HEK293 (cell line): ENCODE measurements around the gene CDC42.
A peak's percentile ranks its signal among the peaks of the same experiment; 100 is the strongest.

Source experiments
- BCL11A ChIP-seq: fragments of 450-650 bp; formaldehyde crosslinking; IDR thresholded peaks from 2 replicates; pipeline ENCODE4 v1.5.1; 2016; ENCODE audit warnings: low read depth, missing biosample characterization, missing genetic modification characterization
- BCL6B ChIP-seq: fragments of 450-650 bp; formaldehyde crosslinking; IDR thresholded peaks from 2 replicates; pipeline ENCODE4 v1.5.1; 2017; ENCODE audit warnings: missing biosample characterization, missing genetic modification characterization
- GLI4 ChIP-seq: fragments of 450-650 bp; formaldehyde crosslinking; IDR thresholded peaks from 2 replicates; pipeline ENCODE4 v1.5.1; 2016; ENCODE audit warnings: missing biosample characterization, missing genetic modification characterization
- KLF10 ChIP-seq: fragments of 450-650 bp; IDR thresholded peaks from 2 replicates; pipeline ENCODE4 v1.5.1; 2018; ENCODE audit warnings: missing biosample characterization, mild to moderate bottlenecking, missing genetic modification characterization
- KLF7 ChIP-seq: fragments of 450-650 bp; formaldehyde crosslinking; IDR thresholded peaks from 2 replicates; pipeline ENCODE4 v1.5.1; 2016; ENCODE audit warnings: missing biosample characterization, missing genetic modification characterization, borderline replicate concordance
- MZF1 ChIP-seq: fragments of 450-650 bp; formaldehyde crosslinking; IDR thresholded peaks from 2 replicates; pipeline ENCODE4 v1.5.1; 2017; ENCODE audit warnings: missing biosample characterization, missing genetic modification characterization, borderline replicate concordance
- SCRT2 ChIP-seq: fragments of 450-650 bp; formaldehyde crosslinking; IDR thresholded peaks from 2 replicates; pipeline ENCODE4 v1.5.1; 2016; ENCODE audit warnings: missing biosample characterization, missing genetic modification characterization
- YY1 ChIP-seq: fragments of 450-650 bp; formaldehyde crosslinking; IDR thresholded peaks from 2 replicates; pipeline ENCODE4 v1.5.1; 2018; ENCODE audit warnings: missing biosample characterization, missing genetic modification characterization
- ZBTB21 ChIP-seq: fragments of 450-650 bp; formaldehyde crosslinking; IDR thresholded peaks from 2 replicates; pipeline ENCODE4 v1.5.1; 2017; ENCODE audit warnings: missing biosample characterization, missing genetic modification characterization
- ZFP37 ChIP-seq: fragments of 450-650 bp; formaldehyde crosslinking; IDR thresholded peaks from 2 replicates; pipeline ENCODE4 v1.5.1; 2016; ENCODE audit warnings: missing biosample characterization, missing genetic modification characterization
- ZNF121 ChIP-seq: fragments of 450-650 bp; formaldehyde crosslinking; IDR thresholded peaks from 2 replicates; pipeline ENCODE4 v1.5.1; 2016; ENCODE audit warnings: missing biosample characterization, missing genetic modification characterization
- ZNF174 ChIP-seq: fragments of 450-650 bp; formaldehyde crosslinking; IDR thresholded peaks from 2 replicates; pipeline ENCODE4 v1.5.0; 2017; ENCODE audit warnings: missing biosample characterization, mild to moderate bottlenecking, missing genetic modification characterization
- ZNF266 ChIP-seq: fragments of 450-650 bp; formaldehyde crosslinking; IDR thresholded peaks from 2 replicates; pipeline ENCODE4 v1.5.1; 2016; ENCODE audit warnings: missing biosample characterization, missing genetic modification characterization, low read depth
- ZNF292 ChIP-seq: fragments of 450-650 bp; formaldehyde crosslinking; IDR thresholded peaks from 2 replicates; pipeline ENCODE4 v1.5.1; 2016; ENCODE audit warnings: low read depth, missing biosample characterization, missing genetic modification characterization, borderline replicate concordance
- ZNF311 ChIP-seq: fragments of 450-650 bp; formaldehyde crosslinking; IDR thresholded peaks from 2 replicates; pipeline ENCODE4 v1.5.1; 2017; ENCODE audit warnings: missing biosample characterization, missing genetic modification characterization, borderline replicate concordance
- ZNF354C ChIP-seq: fragments of 450-650 bp; formaldehyde crosslinking; IDR thresholded peaks from 2 replicates; pipeline ENCODE4 v1.5.1; 2016; ENCODE audit warnings: missing biosample characterization, missing genetic modification characterization, low read depth, borderline replicate concordance
- ZNF362 ChIP-seq: fragments of 450-650 bp; formaldehyde crosslinking; IDR thresholded peaks from 2 replicates; pipeline ENCODE4 v1.5.1; 2016; ENCODE audit warnings: missing biosample characterization, missing genetic modification characterization
- ZNF37A ChIP-seq: fragments of 450-650 bp; IDR thresholded peaks from 2 replicates; pipeline ENCODE4 v1.5.1; 2018; ENCODE audit warnings: missing biosample characterization, missing genetic modification characterization
- ZNF394 ChIP-seq: fragments of 450-650 bp; formaldehyde crosslinking; IDR thresholded peaks from 2 replicates; pipeline ENCODE4 v1.5.1; 2016; ENCODE audit warnings: missing biosample characterization, missing genetic modification characterization, mild to moderate bottlenecking, moderate library complexity, borderline replicate concordance
- ZNF416 ChIP-seq: fragments of 450-650 bp; formaldehyde crosslinking; IDR thresholded peaks from 2 replicates; pipeline ENCODE4 v1.5.1; 2016; ENCODE audit warnings: missing biosample characterization, missing genetic modification characterization
- ZNF423 ChIP-seq: fragments of 450-650 bp; formaldehyde crosslinking; IDR thresholded peaks from 2 replicates; pipeline ENCODE4 v1.5.1; 2016; ENCODE audit warnings: missing biosample characterization, missing genetic modification characterization
- ZNF501 ChIP-seq: fragments of 450-650 bp; formaldehyde crosslinking; IDR thresholded peaks from 2 replicates; pipeline ENCODE4 v1.5.1; 2016; ENCODE audit warnings: missing biosample characterization, missing genetic modification characterization
- ZNF529 ChIP-seq: fragments of 450-650 bp; formaldehyde crosslinking; IDR thresholded peaks from 2 replicates; pipeline ENCODE4 v1.5.1; 2017; ENCODE audit warnings: missing genetic modification characterization, missing biosample characterization; ENCODE audit not compliant: insufficient replicate concordance
- ZNF571 ChIP-seq: fragments of 450-650 bp; formaldehyde crosslinking; IDR thresholded peaks from 2 replicates; pipeline ENCODE4 v1.5.0; 2017; ENCODE audit warnings: missing biosample characterization, missing genetic modification characterization
- ZNF596 ChIP-seq: fragments of 450-650 bp; IDR thresholded peaks from 2 replicates; pipeline ENCODE4 v1.5.0; 2018; ENCODE audit warnings: missing biosample characterization, mild to moderate bottlenecking, missing genetic modification characterization, moderate library complexity
- ZNF600 ChIP-seq: fragments of 450-650 bp; formaldehyde crosslinking; IDR thresholded peaks from 2 replicates; pipeline ENCODE4 v1.5.1; 2016; ENCODE audit warnings: missing biosample characterization, missing genetic modification characterization
- ZNF639 ChIP-seq: fragments of 450-650 bp; formaldehyde crosslinking; IDR thresholded peaks from 2 replicates; pipeline ENCODE4 v1.5.1; 2016; ENCODE audit warnings: missing biosample characterization, missing genetic modification characterization
- ZNF654 ChIP-seq: fragments of 450-650 bp; formaldehyde crosslinking; IDR thresholded peaks from 2 replicates; pipeline ENCODE4 v1.5.1; 2016; ENCODE audit warnings: low read depth, missing biosample characterization, missing genetic modification characterization
- ZNF777 ChIP-seq: fragments of 450-650 bp; formaldehyde crosslinking; IDR thresholded peaks from 2 replicates; pipeline ENCODE4 v1.5.1; 2017; ENCODE audit warnings: missing biosample characterization, missing genetic modification characterization, borderline replicate concordance
- ZNF791 ChIP-seq: fragments of 450-650 bp; formaldehyde crosslinking; IDR thresholded peaks from 2 replicates; pipeline ENCODE4 v1.5.1; 2016; ENCODE audit warnings: missing biosample characterization, missing genetic modification characterization
- ZNF837 ChIP-seq: fragments of 450-650 bp; formaldehyde crosslinking; IDR thresholded peaks from 2 replicates; pipeline ENCODE4 v1.5.1; 2016; ENCODE audit warnings: missing biosample characterization, missing genetic modification characterization
- ZSCAN23 ChIP-seq: fragments of 450-650 bp; formaldehyde crosslinking; IDR thresholded peaks from 2 replicates; pipeline ENCODE4 v1.5.1; 2016; ENCODE audit warnings: missing biosample characterization, missing genetic modification characterization
- TF ChIP-seq, protein P1 (sequence below): fragments of 450-650 bp; formaldehyde crosslinking; IDR thresholded peaks from 2 replicates; pipeline ENCODE4 v1.5.1; 2016; ENCODE audit warnings: missing biosample characterization, missing genetic modification characterization

CDC42 gene

DNA sequence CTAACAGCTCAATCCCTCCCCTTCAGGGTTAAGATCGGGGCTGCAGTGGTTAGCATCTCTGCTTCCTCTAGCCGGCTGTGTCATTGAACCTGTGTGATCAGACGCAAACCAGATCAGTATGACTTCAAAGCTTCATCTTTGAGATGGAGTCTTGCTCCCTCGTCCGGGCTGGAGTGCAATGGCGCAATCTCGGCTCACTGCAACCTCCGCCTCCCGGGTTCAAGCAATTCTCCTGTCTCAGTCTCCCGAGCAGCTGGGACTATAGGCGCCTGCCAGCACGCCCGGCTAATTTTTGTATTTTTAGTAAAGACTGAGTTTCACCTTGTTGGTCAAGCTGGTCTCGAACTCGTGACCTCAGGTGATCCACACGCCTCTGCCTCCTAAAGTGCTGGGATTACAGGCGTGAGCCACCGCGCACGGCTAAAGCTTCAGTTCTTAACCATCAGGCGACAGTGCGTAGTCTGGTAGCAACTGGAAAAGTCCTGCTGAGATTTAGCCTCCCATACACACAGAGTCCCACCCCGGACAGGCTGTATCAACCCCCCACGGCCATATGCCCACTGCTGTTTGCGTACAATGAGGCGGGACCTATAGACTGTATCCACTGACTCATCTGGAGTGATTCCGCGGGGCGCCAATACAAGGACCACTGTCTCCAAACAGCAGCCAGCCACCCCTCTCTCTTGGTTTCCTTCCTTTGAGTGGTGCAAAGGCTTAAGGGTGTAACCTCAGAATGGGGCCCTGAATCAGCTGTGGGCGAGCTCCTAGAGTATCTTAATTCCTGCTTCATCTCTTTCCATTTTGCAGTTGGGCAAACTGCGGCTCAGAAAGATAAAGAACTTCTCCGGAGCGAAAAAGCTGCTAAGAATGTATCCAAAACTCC is 27.8 kb upstream of the CDC42 start (continued):
- peak; percentile 86; the same call in 1 of the 2 replicates for TF ChIP-seq BCL11A
- TF ChIP-seq YY1: peak; percentile 63; the same call in 1 of the 2 replicates
- TF ChIP-seq ZNF362: no peak
- no peak; the same call in 1 of the 2 replicates for TF ChIP-seq MZF1 (tag by site-specific recombination)
- no peak for TF ChIP-seq BCL6B (tag by site-specific recombination)
- TF ChIP-seq KLF10 (tag by site-specific recombination): no peak
- TF ChIP-seq ZNF600 (tag by site-specific recombination): peak; percentile 93
- peak; percentile 78; the same call in 1 of the 2 replicates for TF ChIP-seq ZSCAN23
- no peak for TF ChIP-seq ZNF571
- TF ChIP-seq ZNF654 (tag by site-specific recombination): no peak
- no peak for TF ChIP-seq ZNF837 (tag by site-specific recombination)
- no peak for TF ChIP-seq ZNF174 (tag by site-specific recombination)
- TF ChIP-seq ZNF791 (tag by site-specific recombination): no peak
- TF ChIP-seq ZNF777 (tag by site-specific recombination): no peak
- TF ChIP-seq ZFP37: no peak
- no peak for TF ChIP-seq ZNF311 (tag by site-specific recombination)
- TF ChIP-seq ZNF292 (tag by site-specific recombination): no peak
- TF ChIP-seq ZNF639 (tag by site-specific recombination): peak; percentile 67
- TF ChIP-seq KLF7 (tag by site-specific recombination): no peak
- TF ChIP-seq SCRT2 (tag by site-specific recombination): peak; percentile 62; the same call in 1 of the 2 replicates
- TF ChIP-seq, protein P1, sequence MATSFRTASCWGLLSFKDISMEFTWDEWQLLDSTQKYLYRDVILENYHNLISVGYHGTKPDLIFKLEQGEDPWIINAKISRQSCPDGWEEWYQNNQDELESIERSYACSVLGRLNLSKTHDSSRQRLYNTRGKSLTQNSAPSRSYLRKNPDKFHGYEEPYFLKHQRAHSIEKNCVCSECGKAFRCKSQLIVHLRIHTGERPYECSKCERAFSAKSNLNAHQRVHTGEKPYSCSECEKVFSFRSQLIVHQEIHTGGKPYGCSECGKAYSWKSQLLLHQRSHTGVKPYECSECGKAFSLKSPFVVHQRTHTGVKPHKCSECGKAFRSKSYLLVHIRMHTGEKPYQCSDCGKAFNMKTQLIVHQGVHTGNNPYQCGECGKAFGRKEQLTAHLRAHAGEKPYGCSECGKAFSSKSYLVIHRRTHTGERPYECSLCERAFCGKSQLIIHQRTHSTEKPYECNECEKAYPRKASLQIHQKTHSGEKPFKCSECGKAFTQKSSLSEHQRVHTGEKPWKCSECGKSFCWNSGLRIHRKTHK: no peak
- no peak for TF ChIP-seq ZNF416
- TF ChIP-seq ZBTB21 (tag by site-specific recombination): 0 out of 2 replicates have a peak, but pooled peaks have one; percentile 39
- TF ChIP-seq ZNF423 (tag by site-specific recombination): no peak
- TF ChIP-seq ZNF121: peak; percentile 54; the same call in 1 of the 2 replicates
- TF ChIP-seq ZNF266: no peak
- no peak for TF ChIP-seq ZNF37A
- peak; percentile 52; the same call in 1 of the 2 replicates for TF ChIP-seq ZNF501 (tag by site-specific recombination)
- TF ChIP-seq ZNF354C: no peak
- TF ChIP-seq ZNF394 (tag by site-specific recombination): peak; percentile 83
- peak; percentile 66; the same call in 1 of the 2 replicates for TF ChIP-seq ZNF596 (tag by site-specific recombination)
- no peak; the same call in 1 of the 2 replicates for TF ChIP-seq GLI4 (tag by site-specific recombination)
- no peak for TF ChIP-seq ZNF529 (tag by site-specific recombination)
